ENCODE measurements around the gene TBC1D5.
"Not testable (repeated sequence)": the region's sequence is repeated elsewhere in the genome, so short reads cannot be mapped to it uniquely, and the experiment has no call there.

Gene TBC1D5

DNA sequence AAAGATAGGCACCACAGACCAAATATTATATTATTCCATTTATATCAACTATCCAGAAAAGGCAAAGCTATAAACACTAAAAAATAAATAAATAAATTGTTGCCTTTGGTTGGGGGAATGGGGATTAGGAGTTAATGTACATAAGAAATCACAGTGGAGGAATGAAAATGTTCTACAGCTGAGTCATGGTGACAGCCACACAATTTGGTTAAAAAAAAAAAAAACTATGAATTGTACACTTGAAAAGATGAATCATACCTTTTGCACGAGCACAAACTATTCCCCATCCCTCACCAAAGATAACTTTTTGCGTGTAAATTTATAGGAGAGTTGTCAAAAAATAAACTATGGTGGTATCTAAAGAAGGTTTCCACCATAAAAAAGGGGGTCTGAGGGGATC lies 103.2 kb downstream of the TBC1D5 start:
- no peak for DNase-seq

DNA sequence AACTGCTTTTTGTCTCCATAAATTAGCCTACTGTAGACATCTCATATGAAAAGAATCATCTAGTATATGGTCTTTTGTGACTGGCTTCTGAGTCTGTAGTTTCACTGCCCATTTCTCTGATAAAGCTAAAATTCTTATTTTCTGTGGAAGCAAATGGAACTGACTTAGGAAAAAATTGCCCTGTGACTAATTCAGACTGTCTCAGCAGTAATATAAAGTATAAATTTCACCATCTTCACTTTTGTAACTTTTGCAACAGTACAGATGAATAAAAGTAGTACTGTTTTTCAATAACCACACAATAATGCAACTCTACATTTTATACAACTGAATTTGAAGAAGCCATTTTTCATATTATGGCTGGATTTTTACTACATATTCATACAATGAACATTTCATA lies 104.1 kb downstream of the TBC1D5 start:
- no peak for DNase-seq

DNA sequence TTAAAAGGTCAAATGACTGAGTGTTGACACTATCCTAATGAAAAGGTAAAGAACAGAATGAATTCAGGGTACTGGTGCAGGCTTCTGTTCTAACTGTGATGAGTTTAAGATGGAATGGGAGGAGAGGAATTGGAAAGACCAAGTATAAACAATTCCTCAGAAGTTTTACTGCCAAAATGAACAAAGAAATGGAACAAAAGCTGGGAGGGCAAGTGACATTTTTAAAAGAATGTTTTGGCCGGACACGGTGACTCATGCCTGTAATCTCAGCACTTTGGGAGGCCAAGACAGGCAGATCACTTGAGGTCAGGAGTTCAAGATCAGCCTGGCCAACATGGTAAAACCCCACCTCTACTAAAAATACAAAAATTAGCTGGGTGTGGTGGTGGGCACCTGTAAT lies 106.8 kb downstream of the TBC1D5 start:
- DNase-seq, result not testable (repeated sequence)

DNA sequence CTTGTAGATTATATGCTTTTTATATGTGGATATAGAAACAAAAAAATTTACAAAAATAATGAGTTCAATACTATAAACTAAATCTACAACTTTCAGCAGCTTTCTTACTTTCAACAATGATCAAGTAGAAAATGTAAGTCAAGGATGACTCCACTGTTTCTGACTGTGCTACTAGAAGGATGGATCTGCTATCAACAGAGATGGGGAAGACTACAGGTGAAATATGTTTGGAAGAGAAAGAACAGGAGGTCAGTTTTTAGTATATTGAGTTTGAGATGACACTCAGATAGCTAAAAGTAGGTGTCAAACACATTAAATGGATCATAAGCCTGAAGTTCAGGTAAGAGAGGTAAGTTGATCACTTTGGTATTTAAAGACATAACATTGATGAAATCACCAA lies 107.5 kb downstream of the TBC1D5 start:
- no peak for DNase-seq

DNA sequence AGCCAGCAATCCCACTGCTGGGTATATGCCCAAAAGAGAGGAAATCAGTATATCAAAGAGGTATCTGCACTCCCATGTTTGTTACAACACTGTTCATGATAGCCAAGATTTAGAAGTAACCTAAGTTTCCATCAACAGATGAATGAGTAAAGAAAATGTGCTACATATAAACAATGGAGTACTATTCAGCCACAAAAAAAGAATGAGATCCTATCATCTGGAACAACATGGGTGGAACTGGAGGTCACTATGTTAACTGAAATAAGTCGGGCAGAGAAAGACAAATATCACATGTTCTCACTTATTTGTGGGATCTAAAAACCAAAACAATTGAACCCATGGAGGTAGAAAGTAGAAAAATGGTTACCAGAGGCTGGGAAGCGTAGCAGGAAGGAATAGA lies 108.2 kb downstream of the TBC1D5 start:
- DNase-seq, result no peak

DNA sequence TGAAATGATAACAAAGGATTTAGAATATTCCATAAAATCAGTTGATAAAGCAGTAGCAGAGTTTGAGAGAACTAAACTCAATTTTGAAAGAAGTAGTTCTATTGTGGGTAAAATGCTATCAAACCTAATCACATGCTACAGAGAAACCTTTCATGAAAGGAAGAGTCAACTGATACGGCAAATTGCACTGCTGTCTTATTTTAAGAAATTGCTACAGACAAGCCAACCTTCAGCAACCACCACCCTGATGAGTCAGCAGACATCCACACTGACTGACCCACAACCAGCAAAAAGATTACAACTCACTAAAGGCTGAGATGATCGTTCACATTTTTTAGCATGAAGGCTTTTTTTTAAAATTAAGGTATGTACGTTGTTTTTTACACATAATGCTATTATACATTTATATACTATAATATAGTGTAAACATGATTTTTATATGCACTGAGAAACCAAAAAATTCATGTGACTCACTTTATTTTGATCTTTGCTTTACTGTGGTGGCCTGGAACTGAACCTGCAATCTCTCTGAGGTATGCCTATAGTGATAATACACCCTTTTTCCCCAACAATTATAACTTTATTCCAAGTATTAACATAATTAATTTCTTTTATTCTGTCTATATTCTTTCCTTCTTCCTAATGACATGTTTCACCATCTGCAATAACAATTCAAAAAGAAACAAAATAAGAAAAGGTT lies 109.9 kb downstream of the TBC1D5 start:
- no peak for DNase-seq

DNA sequence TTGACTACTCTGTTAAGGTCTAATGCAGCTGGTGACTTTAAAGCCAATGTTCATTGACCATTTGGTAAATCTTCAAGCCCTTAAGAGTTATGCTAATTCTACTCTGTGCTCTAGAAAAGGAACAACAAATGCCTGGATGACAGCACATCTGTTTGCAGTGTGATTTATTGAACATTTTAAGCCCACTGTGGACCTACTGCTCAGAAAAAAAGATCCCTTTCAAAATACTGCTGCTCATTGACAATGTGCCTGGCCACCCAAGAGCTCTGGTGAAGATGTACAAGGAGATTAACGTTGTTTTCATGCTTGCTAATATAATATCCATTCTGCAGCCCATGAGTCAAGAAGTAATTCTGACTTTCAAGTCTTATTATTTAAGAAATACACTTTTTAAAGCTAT lies 110.8 kb downstream of the TBC1D5 start:
- no peak for DNase-seq

DNA sequence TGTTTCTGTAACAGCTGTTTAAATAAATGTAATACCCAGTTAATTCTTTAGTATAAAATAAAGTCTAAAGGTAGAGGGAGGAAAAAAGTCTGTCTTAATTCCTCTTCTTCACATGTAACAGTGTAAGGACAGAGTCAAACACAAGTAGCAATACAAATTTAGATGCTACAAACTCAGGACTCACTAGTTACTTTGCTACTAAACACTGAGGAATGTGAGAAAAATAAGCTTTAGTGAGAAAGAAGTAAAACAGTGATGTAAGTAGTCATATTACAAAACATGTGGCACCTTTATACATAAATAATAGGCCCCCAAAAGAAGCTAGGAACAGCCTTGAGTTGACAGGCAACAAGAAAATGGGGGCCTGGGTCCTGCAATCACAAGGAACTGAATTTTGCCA lies 113.0 kb downstream of the TBC1D5 start:
- DNase-seq, result no peak

DNA sequence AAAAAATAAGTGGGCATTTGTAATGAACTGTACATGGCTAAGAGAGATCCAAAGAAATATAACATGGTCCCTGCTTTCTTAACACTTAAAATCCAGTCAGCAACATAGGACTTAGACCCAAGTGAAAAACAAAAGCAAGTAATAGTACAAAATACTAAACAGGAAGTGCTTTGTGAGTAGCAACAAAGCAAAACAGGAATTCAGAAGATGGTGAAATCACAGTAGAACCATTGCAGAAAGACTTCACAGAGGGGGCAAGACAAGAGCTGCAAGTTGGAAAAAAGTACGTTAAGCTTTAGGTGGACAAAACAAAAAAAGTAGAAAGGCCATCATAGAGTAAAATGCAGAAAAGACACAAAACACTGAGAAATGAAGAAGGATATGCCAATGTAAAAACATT lies 116.0 kb downstream of the TBC1D5 start:
- no peak for DNase-seq

DNA sequence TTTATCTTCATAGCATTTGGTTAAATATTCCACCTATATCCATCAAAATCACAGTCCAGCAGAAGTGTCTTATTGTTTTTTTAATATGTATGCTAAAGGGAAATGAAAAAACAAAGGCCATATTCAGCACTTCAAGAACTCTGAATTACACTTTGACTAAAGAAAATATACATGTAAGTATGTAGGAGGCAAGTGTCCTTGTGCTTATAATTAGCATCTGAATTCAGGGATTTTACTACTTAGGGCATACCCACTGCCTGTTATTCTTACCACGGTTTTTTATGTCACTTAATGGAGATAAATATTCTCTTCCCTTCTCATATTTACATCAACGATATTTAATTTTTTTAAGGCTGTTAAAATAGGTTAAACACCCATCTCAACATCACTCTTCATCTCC lies 117.3 kb downstream of the TBC1D5 start:
- no peak for DNase-seq

DNA sequence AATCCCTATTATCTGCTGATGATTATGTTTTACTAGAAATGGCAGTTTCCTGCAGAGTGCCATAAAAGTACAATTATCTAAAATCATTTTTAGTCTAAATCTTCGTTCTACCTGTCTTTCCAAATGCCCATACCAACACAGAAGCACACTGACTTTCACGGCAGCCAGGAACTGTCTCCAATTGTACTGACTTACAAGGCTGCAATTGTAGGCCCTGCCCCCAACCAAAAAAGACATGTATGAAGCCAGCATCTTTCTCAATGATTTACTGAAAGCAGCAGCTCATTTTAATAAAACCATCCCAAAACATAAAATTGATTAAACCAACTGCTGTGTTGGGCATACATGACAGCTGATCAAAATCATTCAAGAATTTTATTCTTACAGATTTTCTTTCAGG lies 119.0 kb downstream of the TBC1D5 start:
- DNase-seq, result no peak

DNA sequence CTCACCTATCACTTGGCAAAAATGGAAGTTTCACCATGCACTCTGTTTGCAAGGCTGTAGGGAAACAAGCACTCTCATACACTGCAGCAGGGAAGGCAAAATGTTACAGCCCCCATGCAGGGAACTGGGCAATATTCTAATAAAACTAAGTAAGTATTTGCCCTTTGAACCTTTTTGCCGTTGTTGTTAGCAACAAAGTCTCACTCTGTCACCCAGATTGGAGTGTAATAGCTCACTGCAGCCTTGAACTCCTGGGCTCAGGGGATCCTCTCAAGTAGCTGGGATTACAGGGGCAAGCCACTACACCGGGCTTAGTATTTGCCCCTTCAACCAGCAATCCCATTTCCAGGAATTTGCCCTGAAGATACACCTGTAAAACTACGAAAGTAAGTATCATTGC lies 122.5 kb downstream of the TBC1D5 start:
- no peak for DNase-seq

DNA sequence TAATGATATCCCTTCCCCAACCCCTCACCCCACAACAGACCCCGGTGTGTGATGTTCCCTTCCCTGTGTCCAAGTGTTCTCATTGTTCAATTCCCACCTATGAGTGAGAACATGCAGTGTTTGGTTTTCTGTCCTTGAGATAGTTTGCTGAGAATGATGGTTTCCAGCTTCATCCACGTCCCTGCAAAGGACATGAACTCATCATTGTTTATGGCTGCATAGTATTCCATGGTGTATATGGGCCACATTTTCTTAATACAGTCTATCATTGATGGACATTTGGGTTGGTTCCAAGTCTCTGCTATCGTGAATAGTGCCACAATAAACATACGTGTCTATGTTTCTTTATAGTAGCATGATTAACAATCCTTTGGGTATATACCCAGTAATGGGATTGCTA lies 129.4 kb downstream of the TBC1D5 start:
- not testable (repeated sequence) for DNase-seq

DNA sequence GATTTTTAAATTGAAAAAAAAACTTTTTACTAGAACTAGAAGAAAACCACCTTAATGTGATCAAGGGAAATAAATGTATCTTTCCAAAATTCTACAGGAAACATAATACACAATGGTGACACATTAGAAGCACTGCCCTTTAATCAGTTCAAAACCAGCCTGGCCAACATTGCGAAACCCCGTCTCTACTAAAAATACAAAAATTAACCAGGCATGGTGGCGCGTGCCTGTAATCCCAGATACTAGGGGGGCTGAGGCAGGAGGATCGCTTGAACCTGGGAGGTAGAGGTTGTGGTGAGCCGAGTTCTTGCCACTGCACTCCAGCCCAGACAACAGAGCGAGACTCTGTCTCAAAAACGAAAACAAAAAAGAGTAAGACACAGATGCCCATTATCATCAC lies 134.5 kb downstream of the TBC1D5 start:
- no peak for DNase-seq

DNA sequence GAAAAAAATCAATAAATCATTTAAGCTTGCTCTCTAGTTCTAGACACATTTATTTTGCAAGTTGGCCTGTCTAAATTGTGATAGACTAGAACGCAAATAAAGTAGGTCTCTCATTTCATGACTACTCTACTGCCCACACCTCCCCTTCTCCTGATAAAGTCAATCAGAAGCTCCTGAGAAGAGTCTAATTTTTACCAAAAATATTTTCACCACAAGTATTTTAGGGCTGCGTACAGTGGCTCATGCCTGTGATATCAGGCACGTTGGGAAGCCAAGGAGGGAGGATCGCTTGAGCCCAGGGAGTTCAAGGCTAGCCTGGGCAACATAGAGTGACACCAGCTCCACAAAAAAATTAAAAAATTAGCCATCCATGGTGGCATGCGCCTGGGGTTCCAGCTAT lies 136.5 kb downstream of the TBC1D5 start:
- no peak for DNase-seq

DNA sequence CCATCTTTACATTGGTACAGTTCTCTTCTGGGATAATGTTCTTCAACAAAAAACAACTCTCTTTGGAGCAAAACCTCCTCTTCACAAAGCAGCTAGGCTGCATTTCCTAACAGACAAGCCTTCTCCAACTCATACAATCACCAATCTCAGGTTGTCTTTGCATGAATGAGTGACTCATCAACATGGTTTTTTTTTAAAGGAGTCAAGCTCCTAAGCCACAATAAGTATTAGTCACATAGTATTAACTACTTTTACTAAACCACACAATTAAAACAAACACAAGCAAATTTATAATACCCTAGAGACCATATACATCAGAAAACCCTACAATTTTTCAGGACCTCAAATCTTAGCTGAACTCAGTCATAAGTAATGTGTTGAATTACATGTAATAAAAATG lies 137.4 kb downstream of the TBC1D5 start:
- DNase-seq, result no peak

DNA sequence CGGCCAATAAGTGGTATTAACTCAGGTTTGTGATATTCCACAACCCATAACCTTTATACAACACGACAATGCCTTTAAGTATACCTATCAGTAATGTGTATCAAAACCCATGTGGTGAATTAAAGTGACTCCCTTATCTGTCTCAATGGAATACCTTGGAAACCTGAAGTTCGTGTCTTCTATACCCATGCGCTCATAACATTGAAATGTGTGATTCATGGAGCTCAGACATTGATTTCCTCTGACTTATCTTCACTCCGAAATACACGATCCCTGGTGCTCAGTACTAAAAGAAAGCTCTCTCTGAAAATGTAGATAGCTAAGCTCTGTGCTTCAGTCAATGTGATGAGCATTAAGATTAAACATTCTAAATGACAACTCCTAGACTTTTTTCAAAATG lies 140.3 kb downstream of the TBC1D5 start:
- no peak for DNase-seq

DNA sequence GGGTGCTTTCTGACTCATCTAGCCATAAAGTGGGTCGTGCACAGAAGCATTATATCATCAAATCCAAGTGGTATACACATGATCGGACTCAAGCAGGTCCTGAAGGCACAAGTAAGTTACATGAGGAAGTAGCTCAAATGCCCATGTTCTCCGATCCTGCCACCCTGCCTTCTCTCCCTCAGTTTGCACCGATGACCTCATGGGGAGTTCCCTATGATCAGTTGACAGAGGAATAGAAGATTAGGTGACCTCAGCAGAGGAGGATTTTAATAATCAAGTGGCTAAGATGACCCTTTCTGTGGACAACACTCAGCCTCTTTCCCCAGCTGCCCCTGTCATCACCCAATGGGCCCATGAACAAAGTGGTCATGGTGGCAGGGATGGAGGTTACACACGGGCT lies 149.5 kb downstream of the TBC1D5 start:
- DNase-seq, result no peak

DNA sequence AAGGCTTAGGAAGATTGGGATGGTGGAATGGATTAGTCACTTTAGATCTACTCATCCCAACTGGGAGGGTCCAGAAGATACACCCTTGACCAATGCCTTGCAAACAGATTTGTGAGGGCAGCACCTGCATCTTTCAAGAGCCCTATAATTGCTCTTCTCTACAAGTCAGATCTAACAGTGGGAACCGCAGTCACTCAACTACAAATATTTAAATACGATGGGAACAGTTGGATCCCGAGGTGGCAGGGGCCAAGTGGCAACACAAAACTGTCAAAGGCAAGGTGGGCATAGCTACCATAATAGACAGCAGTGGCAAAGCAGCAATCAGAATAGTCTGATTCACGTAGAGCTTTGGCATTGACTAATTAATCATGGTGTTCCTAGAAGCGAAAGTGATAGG lies 152.0 kb downstream of the TBC1D5 start:
- DNase-seq, result no peak

DNA sequence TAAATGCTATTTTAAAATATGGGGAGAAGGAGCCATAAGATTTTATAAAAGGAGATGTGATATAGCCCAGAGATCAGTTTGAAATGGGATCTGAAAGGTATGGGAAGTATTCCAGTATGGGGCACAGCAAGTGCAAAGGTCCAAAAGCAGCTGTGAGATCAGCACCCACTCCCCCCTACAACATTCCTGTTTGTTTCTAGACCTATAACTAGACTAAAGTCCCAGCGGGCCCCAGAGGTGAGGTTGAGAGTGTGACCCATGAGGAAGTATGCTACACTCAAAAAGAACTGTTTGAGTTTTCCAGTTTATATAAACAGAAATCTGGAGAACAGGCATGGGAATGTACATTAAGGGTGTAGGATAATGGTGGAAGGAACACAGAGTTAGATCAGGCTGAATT lies 152.5 kb downstream of the TBC1D5 start:
- DNase-seq, result no peak

DNA sequence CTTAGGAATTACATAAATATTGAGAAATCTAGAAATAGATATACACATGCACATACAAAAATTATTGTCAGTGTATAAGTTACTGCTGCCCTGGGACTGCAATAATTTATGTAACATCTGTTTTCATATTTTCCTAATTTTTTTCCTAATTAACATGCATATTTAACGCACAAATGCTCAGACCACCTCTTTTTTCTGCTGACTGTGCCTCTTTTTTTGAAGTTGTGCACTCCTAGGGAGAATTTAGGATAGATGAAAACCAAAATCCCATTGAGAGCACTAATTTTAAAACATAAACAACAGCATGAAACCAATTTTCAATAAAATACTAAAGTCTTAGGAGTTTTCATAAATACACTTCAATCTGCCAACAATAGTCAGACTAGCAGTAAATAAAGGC lies 154.0 kb downstream of the TBC1D5 start:
- DNase-seq, result no peak

DNA sequence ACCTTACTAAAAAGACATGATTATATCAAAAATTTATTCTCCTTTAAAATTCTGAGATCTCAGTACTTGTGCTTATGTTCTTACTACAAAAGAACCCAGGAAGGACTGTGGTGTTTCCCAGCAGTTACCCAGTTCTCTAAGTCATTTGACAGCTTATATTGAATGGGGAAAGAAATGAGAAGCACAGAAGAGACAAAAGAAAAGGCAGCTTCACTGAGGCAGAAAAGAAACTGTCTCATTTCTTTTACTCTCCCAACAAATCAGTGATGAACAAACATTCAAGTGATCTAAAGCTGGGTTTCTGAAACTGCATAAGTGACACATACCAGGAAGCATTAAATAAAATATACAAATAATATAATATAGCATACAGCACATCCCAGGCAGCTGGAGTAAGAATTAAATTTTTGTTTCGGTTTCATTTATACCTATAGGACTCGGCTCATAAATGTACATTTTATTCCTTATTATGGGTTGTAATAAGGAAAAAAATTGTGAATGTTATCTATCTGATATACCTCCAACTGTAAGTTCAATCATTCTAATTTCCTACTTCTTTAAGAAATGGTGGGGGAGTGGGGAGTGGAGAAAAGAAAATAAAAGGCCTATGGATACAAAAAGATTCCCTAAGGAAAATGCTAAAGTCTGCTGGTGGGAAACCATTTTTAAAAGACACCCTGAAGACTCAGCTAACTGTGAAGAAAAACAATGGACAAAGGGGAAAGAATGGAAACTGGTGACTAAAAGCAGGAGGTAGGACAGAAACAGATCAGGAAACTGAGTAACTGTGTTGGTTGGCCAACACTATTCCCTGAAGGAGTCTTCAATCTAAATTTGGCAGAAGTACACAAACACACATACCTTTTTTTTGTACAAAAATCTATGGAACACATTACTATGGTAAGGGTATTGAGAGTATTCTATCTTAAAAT lies 156.8 kb downstream of the TBC1D5 start:
- no peak for DNase-seq

DNA sequence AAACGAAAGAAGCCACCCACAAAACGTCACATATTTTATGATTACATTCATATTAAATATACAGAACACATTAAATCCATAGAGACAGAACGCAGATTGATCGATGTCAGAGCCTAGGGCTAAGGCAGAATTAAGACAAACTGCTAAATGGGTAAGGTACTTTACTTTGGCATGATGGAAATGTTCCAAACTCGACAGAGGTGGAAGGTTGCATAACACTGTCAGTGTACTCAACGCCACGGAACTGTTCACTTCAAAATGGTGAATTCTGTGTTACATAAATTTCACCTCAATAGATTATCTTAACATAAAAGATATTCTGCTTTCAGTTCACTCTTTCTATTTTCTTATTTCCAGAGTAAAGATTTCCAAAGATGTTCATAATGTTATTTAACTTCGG lies 158.4 kb downstream of the TBC1D5 start:
- DNase-seq, result no peak

DNA sequence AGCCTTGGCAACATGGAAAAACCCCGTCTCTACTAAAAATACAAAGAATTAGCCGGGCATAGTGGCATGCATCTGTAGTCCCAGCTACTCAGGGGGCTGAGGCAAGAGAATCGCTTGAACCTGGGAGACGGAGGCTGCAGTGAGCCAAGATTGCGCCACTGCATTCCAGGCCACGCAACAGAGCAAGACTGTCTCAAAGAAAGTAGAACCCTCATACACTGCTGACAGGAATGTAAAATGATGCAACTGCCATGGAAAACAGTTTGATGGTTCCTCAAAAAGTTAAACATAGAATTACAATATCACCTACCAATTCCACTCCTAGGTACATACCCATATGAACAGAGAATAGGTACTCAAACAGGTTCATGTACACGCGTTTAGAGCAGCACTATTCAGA lies 158.9 kb downstream of the TBC1D5 start:
- DNase-seq, result no peak

Measured in NCI-H187 (cell line).